OCI-M2 (cell line): ENCODE measurements around the gene KRT14.
"Not testable (repeated sequence)": the region's sequence is repeated elsewhere in the genome, so short reads cannot be mapped to it uniquely, and the experiment has no call there.

Experiments
- DNase-seq: peaks from one replicate; lab custom pipeline; 2025; ENCODE audit not compliant: unreplicated experiment; lab: John Stamatoyannopoulos, UW

KRT14 gene

DNA sequence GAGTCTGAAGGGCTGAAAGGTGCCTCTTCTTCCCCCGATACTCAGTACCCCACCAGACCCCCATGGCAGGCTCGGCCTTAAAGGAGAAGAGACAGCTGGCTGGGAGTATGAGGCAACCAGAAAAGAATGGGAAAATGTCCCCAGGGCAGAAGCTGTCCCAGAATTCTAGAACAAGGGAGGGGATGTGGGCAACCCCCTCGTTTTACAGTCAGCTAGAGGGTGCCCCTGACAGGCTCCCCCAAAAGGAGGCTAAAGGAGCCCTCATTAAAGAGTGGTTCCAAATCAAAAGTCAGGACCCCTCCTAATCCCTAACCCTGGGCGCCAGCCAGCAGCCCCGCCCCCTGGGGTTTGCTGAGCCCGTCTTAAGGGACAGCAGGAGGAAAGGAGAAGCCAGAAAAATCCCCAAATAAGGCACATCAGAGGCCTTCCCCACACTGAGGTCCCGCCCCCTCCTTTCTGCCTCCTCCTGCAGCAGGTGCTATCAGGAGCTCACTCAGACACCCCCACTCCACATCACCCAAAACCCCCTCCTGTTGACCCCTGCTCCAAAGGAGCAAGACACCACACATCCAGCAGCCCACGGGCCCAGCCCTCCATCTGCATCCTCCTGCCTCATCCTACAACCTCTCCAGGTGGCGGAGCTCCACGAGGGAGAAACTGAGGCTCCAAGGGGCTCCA is 36.6 kb upstream of the KRT14 start:
- DNase-seq, result not testable (repeated sequence)

DNA sequence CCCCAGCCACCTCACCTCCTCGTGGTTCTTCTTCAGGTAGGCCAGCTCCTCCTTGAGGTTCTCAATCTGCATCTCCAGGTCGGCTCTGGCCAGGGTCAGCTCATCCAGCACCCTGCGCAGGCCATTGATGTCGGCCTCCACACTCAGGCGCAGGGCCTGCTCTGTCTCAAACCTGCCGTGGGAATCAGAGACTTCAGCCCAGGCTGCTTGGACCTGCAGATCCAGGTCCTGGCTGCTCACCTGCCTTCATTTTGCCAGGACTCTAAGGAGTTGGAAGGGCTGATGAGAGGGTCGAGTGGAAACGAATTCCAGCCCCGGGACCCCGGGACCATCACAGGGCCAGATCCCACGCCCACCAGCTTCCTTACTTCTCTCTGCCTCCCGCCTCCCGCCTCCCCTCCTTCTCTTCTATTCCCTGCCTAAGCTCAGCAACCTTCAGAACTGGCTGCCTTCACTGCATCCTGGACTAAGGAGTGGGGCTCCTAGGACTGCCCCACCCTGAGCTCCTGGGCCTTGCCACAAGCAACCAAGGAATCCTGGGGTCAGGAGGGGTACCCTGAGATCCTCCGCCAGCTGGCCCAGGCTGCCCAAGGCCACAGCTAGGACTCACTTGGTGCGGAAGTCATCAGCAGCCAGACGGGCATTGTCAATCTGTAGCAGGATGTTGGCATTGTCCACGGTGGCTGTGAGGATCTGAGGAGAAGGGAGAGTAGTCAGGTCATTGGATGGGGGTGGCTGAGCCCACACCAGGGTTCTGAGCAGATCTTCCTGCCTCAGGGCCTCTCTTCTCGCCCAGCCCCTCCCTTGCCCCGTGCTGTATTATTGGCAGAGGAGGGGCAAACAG is 35.9 kb upstream of the KRT14 start:
- DNase-seq, result not testable (repeated sequence)

- no peak for DNase-seq
Observed at GRCh38 chr17:41621916-41622315, 35.2 kb upstream of the KRT14 start.

DNA sequence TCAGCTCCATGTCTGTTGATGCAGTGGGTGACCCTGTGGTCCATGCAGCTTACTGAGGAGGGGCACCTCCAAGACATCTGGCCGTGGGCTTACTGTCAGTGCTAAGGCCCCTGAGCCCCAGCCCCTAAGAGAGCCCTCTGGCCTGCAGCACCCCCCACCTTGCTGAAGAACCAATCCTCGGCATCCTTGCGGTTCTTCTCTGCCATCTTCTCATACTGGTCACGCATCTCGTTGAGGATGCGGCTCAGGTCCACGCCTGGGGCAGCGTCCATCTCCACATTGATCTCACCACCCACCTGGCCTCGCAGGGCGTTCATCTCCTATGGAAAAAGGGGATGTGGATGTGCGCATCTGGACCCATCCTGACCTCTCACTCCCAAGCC is 34.7 kb upstream of the KRT14 start:
- not testable (repeated sequence) for DNase-seq

- DNase-seq, result no peak
Observed at GRCh38 chr17:41620583-41621434, 34.1 kb upstream of the KRT14 start.

GRCh38 chr17:41619927-41620582 is 33.4 kb upstream of the KRT14 start:
- not testable (repeated sequence) for DNase-seq

DNA sequence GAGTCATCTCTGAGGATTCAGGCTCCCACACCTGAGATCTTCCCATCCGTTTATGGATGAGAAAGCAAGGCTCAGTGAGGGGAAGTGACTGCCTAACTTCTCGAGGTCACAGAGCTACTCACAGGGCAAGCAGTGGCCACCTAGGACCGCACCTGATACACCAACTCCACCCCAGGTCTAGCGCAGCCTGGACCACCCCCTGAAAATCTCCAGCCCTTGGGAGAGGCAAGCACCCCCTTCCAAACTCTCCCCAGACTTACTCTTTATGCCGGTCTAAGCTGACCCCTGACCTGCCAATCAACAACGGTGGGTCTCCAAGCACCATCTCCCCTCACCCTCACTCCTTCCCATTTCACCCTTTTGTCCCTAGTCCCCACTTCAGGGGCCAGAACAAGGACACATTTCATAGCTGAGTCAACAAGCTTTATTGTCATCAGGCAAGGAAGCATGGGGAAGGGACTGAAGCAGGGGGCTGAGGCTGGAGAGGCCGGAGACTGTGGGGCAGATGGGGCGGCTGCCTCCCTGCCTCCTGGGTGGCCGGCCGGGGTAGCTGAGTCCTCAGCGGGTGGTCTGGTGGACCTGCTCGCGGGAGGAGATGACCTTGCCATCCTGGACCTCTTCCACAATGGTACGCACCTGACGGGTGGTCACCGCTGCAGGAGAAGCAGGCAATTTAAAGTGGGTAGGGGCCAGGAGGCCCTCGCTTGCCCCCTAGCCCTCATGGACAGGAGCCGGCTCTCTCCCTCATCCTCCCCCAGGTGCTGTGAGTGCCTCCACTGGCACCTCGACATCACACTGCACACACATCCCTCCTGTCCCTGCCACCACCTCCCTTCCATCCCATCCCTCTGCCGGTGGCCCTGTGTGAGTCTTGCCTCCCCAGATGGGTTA is 32.6 kb upstream of the KRT14 start:
- no peak for DNase-seq

- no peak for DNase-seq
Observed at GRCh38 chr17:41618341-41619035, 31.8 kb upstream of the KRT14 start.

DNA sequence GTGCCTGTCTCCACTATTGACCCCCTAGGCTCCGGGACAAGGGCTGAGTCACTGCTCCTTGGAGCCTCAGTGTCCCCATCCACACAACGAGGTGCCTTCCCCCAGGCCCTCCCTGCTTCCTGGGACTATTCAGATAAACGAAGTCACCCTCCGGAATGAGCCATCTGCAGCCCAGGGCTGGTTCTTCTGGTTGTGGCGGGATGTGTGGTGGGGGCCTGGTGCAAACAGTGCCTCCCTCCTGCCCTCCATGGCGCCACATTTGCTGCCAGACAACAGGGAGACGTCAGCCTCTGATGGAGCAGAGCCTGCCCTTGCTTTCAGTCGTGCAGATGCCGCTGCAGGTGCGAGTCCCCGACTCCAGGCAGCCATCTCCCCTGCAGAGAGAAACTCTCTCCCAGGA is 31.0 kb upstream of the KRT14 start:
- no peak for DNase-seq

- no peak for DNase-seq
Observed at GRCh38 chr17:41617136-41617535, 30.4 kb upstream of the KRT14 start.

GRCh38 chr17:41616486-41616885 is 29.8 kb upstream of the KRT14 start:
- not testable (repeated sequence) for DNase-seq

- DNase-seq, result no peak
Observed at GRCh38 chr17:41615454-41615853, 28.8 kb upstream of the KRT14 start.

GRCh38 chr17:41614767-41615166 is 28.1 kb upstream of the KRT14 start:
- DNase-seq, result not testable (repeated sequence)

GRCh38 chr17:41614098-41614497 is 27.4 kb upstream of the KRT14 start:
- DNase-seq, result no peak

- no peak for DNase-seq
Observed at GRCh38 chr17:41613277-41614082, 26.8 kb upstream of the KRT14 start.

- not testable (repeated sequence) for DNase-seq
Observed at GRCh38 chr17:41612376-41613160, 25.9 kb upstream of the KRT14 start, which contains the start of gene KRT16. KRT16 (minus strand) TSS chr17:41612767; CDS start chr17:41612688, 79 bp downstream.

DNA sequence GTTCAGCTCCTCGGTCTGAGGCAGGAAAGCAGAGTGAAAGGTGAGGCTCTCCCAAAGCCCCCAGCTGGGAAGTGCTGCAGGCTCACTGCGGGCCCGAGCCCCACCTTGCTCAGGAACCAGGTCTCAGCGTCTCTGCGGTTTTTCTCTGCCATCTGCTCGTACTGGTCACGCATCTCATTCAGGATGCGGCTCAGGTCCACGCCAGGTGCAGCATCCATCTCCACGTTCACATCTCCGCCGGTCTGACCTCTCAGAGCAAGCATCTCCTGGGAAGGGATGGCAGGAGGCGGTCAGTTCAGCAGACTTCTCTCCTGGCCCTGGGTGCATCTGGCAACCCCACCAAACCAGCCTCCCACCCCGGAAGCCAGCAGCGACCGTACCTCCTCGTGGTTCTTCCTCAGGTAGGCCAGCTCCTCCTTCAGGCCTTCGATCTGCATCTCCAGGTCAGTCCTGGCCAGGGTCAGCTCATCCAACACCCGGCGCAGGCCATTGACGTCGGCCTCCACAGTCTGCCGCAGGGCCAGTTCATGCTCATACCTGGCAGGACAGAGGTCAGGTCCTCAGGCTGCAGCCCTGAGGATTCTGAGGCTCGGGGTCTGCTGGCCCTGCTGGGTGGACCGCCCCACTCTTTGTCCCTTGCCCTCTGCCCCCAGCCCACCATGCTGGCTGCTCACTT is 24.4 kb upstream of the KRT14 start:
- DNase-seq, result no peak
